Caco-2 (cell line): ENCODE data around the gene RNU2-1. TPM values are rescaled to one million over a fixed set of nuclear protein-coding genes. Genes with fewer than 3 reads are reported as not detected.
"Not testable (repeated sequence)": the region's sequence is repeated elsewhere in the genome, so short reads cannot be mapped to it uniquely, and the experiment has no call there.

ENCODE experiments used
- BruUV-seq: library from RNA; stranded (reverse); fragments of 400-500 nt; replicated peaks from 2 replicates; lab custom pipeline; 2021; lab: Mats Ljungman, UMichigan
- CTCF ChIA-PET: fragments of 300-600 bp; sonication (Branson Sonifier 250); formaldehyde crosslinking; loops from one replicate; lab custom pipeline; 2022; ENCODE audit warnings: antibody characterized with exemption; lab: Charles Lee
- POLR2A ChIA-PET: fragments of 300-600 bp; sonication (Branson Sonifier 250); formaldehyde crosslinking; loops from one replicate; lab custom pipeline; 2022; ENCODE audit warnings: antibody characterized with exemption; lab: Charles Lee
- DNase-seq, 2 experiments: peaks; one replicate each; pipeline versions ENCODE4 v3.0.0 to v3.0.0-alpha.2; 2020 to 2022
- H3K27me3 ChIP-seq: replicated peaks from 2 replicates; pipeline ENCODE4 v1.6.0; 2011; ENCODE audit warnings: low read length; ENCODE audit not compliant: control insufficient read depth, insufficient read depth
- H3K36me3 ChIP-seq: 2 replicates; pipeline ENCODE4 v1.5.1; 2011; ENCODE audit warnings: low read length; ENCODE audit not compliant: control insufficient read depth, insufficient read depth
- H3K4me1 ChIP-seq: fragments of 250-450 bp; sonication (Bioruptor Pico); 2 replicates; pipeline ENCODE4 v1.5.1; 2020; ENCODE audit warnings: mild to moderate bottlenecking
- H3K4me3 ChIP-seq: 2 replicates; pipeline ENCODE4 v1.5.1; 2011; ENCODE audit warnings: low read depth, mild to moderate bottlenecking, control low read depth, low read length
- H3K9me3 ChIP-seq: fragments of 250-450 bp; sonication (Bioruptor Pico); 2 replicates; pipeline ENCODE4 v1.5.1; 2020; ENCODE audit warnings: mild to moderate bottlenecking, moderate library complexity
- H3K27ac Mint-ChIP-seq: one replicate; pipeline ENCODE4 v1.8.0; 2022; ENCODE audit warnings: mixed read lengths; ENCODE audit not compliant: unreplicated experiment
- H3K27me3 Mint-ChIP-seq: one replicate; pipeline ENCODE4 v1.8.0; 2022; ENCODE audit warnings: mixed read lengths; ENCODE audit not compliant: insufficient read depth, unreplicated experiment
- H3K36me3 Mint-ChIP-seq: one replicate; pipeline ENCODE4 v1.8.0; 2022; ENCODE audit warnings: mild to moderate bottlenecking, mixed read lengths; ENCODE audit not compliant: insufficient read depth, unreplicated experiment
- H3K4me1 Mint-ChIP-seq: one replicate; pipeline ENCODE4 v1.8.0; 2022; ENCODE audit warnings: low read depth, mixed read lengths; ENCODE audit not compliant: unreplicated experiment
- H3K4me3 Mint-ChIP-seq: one replicate; pipeline ENCODE4 v1.8.0; 2022; ENCODE audit warnings: mild to moderate bottlenecking, moderate library complexity, mixed read lengths; ENCODE audit not compliant: unreplicated experiment
- H3K9me3 Mint-ChIP-seq: one replicate; pipeline ENCODE4 v1.8.0; 2022; ENCODE audit warnings: mixed read lengths; ENCODE audit not compliant: unreplicated experiment
- intact Hi-C: fragments of 100-400 bp; cut with micrococcal nuclease; formaldehyde crosslinking; loops from one replicate; pipeline ENCODE4 v1.10.0; 2022; ENCODE audit not compliant: unreplicated experiment
- total RNA-seq: library from RNA; stranded (reverse); gene quantifications from 2 replicates; pipeline ENCODE4 v1.2.3, GENCODE V29; 2022
- TF ChIP-seq, protein P1 (sequence below), 2 experiments: fragments of 200-600 bp in 1 of 2; IDR thresholded peaks; 1 replicate in 1 of 2; 2 replicates in 1 of 2; pipeline versions ENCODE4 v1.5.1 to v1.8.0; 2011 to 2022; ENCODE audit warnings: antibody characterized with exemption in 1 of 2, control low read depth in 1 of 2, inconsistent platforms in 1 of 2, low read depth in 1 of 2, low read length in 1 of 2, mild to moderate bottlenecking in 1 of 2, moderate library complexity in 1 of 2; ENCODE audit not compliant: insufficient read depth in 1 of 2, severe bottlenecking in 1 of 2, unreplicated experiment in 1 of 2

The RNU2-1 gene
- total RNA-seq, 1 experiment from 2014 or later, result 4,542 TPM

DNA sequence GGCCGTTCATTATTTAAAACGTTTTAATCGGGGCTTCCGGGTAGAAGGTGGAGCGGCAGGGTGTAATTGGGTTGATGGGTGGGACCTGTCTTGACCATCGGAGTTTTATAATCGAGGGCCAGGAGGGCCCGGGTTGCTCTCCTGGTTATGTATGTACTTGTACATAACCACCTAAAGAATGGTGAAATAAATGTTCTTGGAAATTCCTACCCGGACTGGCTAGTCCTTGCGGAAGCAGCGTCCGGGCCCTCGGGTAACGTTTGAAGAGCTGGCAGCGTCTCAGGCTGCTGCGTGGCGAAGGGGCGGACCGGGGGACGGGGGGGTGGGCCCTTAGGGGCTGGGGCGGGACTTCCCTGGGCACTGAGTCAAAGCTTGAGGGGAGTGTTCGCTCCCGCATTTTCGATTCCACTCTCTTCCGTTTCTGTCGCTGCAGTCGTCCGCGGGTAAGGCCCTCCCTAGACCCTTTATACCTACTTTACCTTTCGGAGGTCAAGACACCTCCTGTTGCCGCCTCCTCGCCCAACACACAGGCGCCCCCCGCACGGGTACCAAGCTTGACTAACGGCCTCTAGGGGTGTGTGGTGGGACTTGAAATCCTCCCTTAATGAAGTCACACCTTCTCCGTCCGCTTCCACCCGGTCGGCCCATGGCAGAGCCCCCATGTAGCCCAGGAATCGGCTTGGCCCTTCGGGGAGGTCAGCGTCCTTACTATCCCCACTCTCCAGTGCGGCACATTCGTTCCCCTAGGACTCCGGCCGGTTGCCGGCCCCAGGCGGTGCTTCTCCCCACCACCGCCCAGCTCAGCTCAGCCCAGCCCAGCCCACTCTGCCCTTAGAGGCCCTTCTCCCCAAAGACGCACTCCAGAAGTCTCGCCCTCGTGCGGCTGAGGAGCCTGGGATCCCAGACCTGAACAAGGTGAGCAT, 22.0 kb downstream of the RNU2-1 start, which contains the start of gene TMEM106A:
Gene TMEM106A, plus strand, starts transcription at position 396 of the 923 bp plus-strand sequence. CDS start 1,167 bp downstream, outside the sequence.
- peaks cover 2% of the 10 kb centered on the region for H3K36me3 ChIP-seq
- Mint-ChIP-seq H3K27me3 (no peaks in the 10 kb centered on the region), H3K36me3 (peaks cover 22% of the 10 kb centered on the region), H3K4me3 (peak within 1 kb of the TSS; percentile 92), H3K9me3 (no peaks in the 10 kb centered on the region), H3K4me1 (peaks cover 10% of the 10 kb centered on the region), H3K27ac (peak within 1 kb of the TSS; percentile 77)
- peak within 1 kb of the TSS; percentile 55 for H3K4me3 ChIP-seq
- intact Hi-C loops, result loop anchor here (1.0 kb wide), 1 partner anchor 39 kb away; no protein-coding TSS in a partner anchor
- BruUV-seq, result TSS peak; percentile 47
- H3K4me1 ChIP-seq, result peaks cover 17% of the 10 kb centered on the region
- POLR2A ChIA-PET, result interaction anchor here (0.5 to 3.7 kb wide), 7 partner anchors 9 to 213 kb away, joined by 3 to 30 read pairs (median 4); partner anchors contain the start of genes RPL27 and VAT1
- CTCF ChIA-PET, result interaction anchor here (0.5 to 2.5 kb wide), 8 partner anchors 10 to 214 kb away, joined by 3 to 10 read pairs (median 3); partner anchors contain the start of genes NBR1, RPL27 and VAT1
- DNase-seq, result peak; percentile 66 to 68
- H3K9me3 ChIP-seq, result no peaks in the 10 kb centered on the region
- TF ChIP-seq, protein P1, sequence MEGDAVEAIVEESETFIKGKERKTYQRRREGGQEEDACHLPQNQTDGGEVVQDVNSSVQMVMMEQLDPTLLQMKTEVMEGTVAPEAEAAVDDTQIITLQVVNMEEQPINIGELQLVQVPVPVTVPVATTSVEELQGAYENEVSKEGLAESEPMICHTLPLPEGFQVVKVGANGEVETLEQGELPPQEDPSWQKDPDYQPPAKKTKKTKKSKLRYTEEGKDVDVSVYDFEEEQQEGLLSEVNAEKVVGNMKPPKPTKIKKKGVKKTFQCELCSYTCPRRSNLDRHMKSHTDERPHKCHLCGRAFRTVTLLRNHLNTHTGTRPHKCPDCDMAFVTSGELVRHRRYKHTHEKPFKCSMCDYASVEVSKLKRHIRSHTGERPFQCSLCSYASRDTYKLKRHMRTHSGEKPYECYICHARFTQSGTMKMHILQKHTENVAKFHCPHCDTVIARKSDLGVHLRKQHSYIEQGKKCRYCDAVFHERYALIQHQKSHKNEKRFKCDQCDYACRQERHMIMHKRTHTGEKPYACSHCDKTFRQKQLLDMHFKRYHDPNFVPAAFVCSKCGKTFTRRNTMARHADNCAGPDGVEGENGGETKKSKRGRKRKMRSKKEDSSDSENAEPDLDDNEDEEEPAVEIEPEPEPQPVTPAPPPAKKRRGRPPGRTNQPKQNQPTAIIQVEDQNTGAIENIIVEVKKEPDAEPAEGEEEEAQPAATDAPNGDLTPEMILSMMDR (IDR thresholded peaks at IDR 0.05; ENCODE audit: insufficient read depth in 1 of 2, low read depth in 1 of 2, low read length in 1 of 2, severe bottlenecking in 1 of 2, unreplicated experiment in 1 of 2), result peak in 1 of 2 experiments; percentile 29
- no peaks in the 10 kb centered on the region for H3K27me3 ChIP-seq

DNA sequence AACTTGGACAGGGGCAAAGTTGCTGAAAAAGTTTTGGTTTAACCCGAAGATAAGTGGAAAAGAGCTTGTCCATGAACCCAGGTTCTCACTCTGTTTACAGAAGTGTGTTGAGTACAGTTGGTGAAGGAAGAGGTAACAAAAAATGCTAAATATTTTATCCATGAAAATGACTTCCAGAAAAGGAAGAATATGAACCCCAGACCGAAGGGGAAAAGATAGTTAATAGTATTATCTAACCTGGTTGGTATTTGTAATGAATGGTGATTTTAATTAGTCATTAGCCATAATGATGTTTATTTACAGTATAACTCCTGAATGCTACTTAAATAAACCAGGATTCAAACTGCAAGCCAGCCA, 22.7 kb downstream of the RNU2-1 start:
- Histone ChIP-seq H3K4me1 (peaks cover 11% of the 10 kb centered on the region), H3K36me3 (peaks cover 2% of the 10 kb centered on the region), H3K9me3 (no peaks in the 10 kb centered on the region), H3K27me3 (no peaks in the 10 kb centered on the region), H3K4me3 (peak overlapping the region; percentile 55)
- Mint-ChIP-seq H3K36me3 (peaks cover 28% of the 10 kb centered on the region), H3K4me3 (peak overlapping the region; percentile 92), H3K27me3 (no peaks in the 10 kb centered on the region), H3K9me3 (no peaks in the 10 kb centered on the region), H3K27ac (peak overlapping the region; percentile 77), H3K4me1 (peaks cover 10% of the 10 kb centered on the region)
- TSS peak; percentile 95 for BruUV-seq
- ChIA-PET CTCF (interaction anchor here (0.6 to 2.5 kb wide), 3 partner anchors 39 to 189 kb away, joined by 3 to 10 read pairs (median 3); partner anchors contain the start of genes NBR1 and VAT1), POLR2A (interaction anchor here (0.5 to 3.7 kb wide), 5 partner anchors 10 to 213 kb away, joined by 3 to 30 read pairs (median 4); partner anchors contain the start of genes RPL27 and VAT1)
- TF ChIP-seq, protein P1 (IDR thresholded peaks at IDR 0.05; ENCODE audit: insufficient read depth in 1 of 2, low read depth in 1 of 2, low read length in 1 of 2, severe bottlenecking in 1 of 2, unreplicated experiment in 1 of 2), result no peak
- DNase-seq, result no peak
- intact Hi-C loops, result no loop called here

DNA sequence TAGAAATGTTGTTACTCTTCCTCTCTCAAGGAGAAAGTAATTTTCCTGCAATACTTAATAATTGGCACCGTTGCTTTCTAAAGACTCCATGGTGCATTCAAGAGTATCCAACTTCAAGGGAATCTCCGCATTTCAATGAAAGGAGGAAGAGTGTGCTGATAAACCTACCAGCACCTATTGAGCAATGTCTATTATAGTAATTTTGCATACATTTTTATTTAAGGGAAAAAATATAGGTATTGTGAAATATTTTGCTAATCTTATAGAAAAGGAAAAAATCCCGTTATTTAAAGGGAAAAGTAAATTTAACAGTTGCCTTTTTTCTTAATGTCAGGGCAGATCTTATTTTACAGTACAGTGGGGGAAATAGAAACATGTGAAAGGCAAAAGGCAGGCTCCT, 23.2 kb downstream of the RNU2-1 start:
- CTCF ChIA-PET, result no interaction called here
- no peaks in the 10 kb centered on the region for H3K9me3 Mint-ChIP-seq
- DNase-seq, result no peak
- peak overlapping the region; percentile 92 for H3K4me3 Mint-ChIP-seq
- peaks cover 10% of the 10 kb centered on the region for H3K4me1 Mint-ChIP-seq
- no peaks in the 10 kb centered on the region for H3K27me3 Mint-ChIP-seq
- intact Hi-C loops, result no loop called here
- POLR2A ChIA-PET, result no interaction called here
- Histone ChIP-seq H3K4me1 (peaks cover 8% of the 10 kb centered on the region), H3K4me3 (no peak overlapping the region; the same call in 1 of the 2 replicates), H3K36me3 (0 out of 2 replicates have a peak, but pooled peaks cover 1% of the 10 kb centered on the region), H3K27me3 (no peaks in the 10 kb centered on the region), H3K9me3 (no peaks in the 10 kb centered on the region)
- H3K36me3 Mint-ChIP-seq, result peaks cover 33% of the 10 kb centered on the region
- peak overlapping the region; percentile 77 for H3K27ac Mint-ChIP-seq
- TF ChIP-seq, protein P1 (IDR thresholded peaks at IDR 0.05; ENCODE audit: insufficient read depth in 1 of 2, low read depth in 1 of 2, low read length in 1 of 2, severe bottlenecking in 1 of 2, unreplicated experiment in 1 of 2), result no peak
- BruUV-seq, result no TSS peak

DNA sequence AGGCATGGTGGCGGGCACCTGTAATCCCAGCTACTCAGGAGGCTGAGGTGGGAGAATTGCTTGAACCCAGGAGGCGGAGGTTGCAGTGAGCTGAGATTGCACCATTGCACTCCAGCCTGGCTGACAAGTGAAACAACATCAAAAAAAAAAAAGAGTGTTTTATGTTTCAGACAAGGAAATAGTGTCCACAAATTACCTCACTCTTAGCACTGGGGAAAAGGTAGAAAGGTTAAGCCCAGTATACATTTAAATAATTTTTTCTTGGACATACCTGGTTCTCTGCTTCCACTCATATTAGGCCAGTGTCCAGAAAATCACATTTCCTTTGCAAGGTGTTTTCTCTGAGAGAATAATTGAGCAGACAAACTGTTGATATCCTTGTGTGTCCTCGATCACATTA, 30.8 kb downstream of the RNU2-1 start:
- H3K4me3 Mint-ChIP-seq, H3K27me3 Mint-ChIP-seq, H3K36me3 ChIP-seq, H3K4me1 ChIP-seq, H3K27me3 ChIP-seq, DNase-seq, H3K4me3 ChIP-seq, H3K9me3 ChIP-seq, BruUV-seq, H3K27ac Mint-ChIP-seq, H3K4me1 Mint-ChIP-seq, H3K9me3 Mint-ChIP-seq, intact Hi-C loops, CTCF ChIA-PET: not testable (repeated sequence)
- H3K36me3 Mint-ChIP-seq, result peaks cover 74% of the 10 kb centered on the region
- POLR2A ChIA-PET, result interaction anchor here (0.6 to 1.0 kb wide), 3 partner anchors 9 to 152 kb away, joined by 3 to 12 read pairs (median 3); partner anchors contain the start of gene TMEM106A
